HG02763 (cell line): ENCODE data around the gene CDC14A.

Experiments
- ATAC-seq: cut with Tn5 transposase; IDR thresholded peaks from one replicate; pipeline ENCODE4 v1.9.1; 2021; ENCODE audit warnings: mild to moderate bottlenecking, moderate library complexity; ENCODE audit not compliant: unreplicated experiment

The CDC14A gene

DNA sequence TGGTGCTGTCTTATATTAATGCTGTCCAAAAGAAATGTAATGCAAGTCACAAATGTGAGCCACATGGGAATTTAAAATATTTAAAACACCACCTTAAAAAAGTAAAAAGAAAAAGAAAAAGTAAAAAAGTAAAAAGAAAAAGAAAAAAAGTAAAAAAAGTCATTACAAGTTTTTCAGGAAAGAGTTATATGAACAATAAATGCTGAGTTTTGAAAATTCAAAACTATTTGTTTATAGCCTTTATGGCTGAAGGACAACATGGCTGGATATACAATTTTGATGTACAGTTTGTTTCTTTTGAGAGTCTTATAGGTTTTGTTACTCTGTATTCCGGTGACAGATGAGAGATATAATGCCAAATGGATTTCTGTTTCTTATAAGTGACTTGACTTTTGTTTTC lies 214.8 kb downstream of the CDC14A start:
- no peak for ATAC-seq
